ENCODE data around the gene MYO1D. TPM values are rescaled to one million over a fixed set of nuclear protein-coding genes. Genes with fewer than 3 reads are reported as not detected.

MYO1D gene
- total and polyA plus RNA-seq, 11 donors, result 3.3 to 15.5 (median 8.9) TPM

DNA sequence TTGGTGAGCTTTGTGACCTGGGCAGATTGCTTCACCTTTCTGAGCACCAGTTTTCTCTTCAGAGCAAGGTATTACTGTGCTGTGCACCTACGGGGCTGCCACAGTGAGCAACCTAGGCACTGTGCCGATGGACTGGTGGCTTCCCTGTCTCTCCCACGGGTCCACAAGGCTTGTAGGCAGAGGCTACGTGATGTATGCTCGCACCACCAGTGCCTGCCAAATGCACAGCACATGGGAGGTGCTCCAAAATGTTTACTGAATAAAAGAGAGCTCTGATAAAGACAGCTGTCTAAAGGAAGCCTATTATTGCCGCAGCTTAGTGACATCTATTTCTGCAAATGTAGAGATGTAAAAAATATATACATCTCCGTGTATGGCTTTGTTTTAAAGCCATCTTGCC, 251.0 kb downstream of the MYO1D start:
- Histone ChIP-seq H3K4me1 (peaks cover 0 to 5% (median 0%) of the 10 kb centered on the region in 12 donors), H3K4me3 (no peak overlapping the region), H3K9me3 (no peaks in the 10 kb centered on the region), H3K36me3 (no peaks in the 10 kb centered on the region), H3K27me3 (no peaks in the 10 kb centered on the region), H3K27ac (no peak overlapping the region)
- no peak for ATAC-seq
- TF ChIP-seq, protein P1, sequence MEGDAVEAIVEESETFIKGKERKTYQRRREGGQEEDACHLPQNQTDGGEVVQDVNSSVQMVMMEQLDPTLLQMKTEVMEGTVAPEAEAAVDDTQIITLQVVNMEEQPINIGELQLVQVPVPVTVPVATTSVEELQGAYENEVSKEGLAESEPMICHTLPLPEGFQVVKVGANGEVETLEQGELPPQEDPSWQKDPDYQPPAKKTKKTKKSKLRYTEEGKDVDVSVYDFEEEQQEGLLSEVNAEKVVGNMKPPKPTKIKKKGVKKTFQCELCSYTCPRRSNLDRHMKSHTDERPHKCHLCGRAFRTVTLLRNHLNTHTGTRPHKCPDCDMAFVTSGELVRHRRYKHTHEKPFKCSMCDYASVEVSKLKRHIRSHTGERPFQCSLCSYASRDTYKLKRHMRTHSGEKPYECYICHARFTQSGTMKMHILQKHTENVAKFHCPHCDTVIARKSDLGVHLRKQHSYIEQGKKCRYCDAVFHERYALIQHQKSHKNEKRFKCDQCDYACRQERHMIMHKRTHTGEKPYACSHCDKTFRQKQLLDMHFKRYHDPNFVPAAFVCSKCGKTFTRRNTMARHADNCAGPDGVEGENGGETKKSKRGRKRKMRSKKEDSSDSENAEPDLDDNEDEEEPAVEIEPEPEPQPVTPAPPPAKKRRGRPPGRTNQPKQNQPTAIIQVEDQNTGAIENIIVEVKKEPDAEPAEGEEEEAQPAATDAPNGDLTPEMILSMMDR (IDR thresholded peaks at IDR 0.05), result no peak
- TF ChIP-seq POLR2A (IDR thresholded peaks at IDR 0.05), result no peak
- no peak for DNase-seq
- intact Hi-C loops (cut with DNase I), result loop anchor here in 1 of 10 donors (10.0 kb wide), 1 partner anchor 59 kb away; no protein-coding TSS in a partner anchor
- whole genome bisulfite sequencing, 4 donors, result 73 to 85% (median 78%) methylated on average over 7 of the region's 7 CpGs

DNA sequence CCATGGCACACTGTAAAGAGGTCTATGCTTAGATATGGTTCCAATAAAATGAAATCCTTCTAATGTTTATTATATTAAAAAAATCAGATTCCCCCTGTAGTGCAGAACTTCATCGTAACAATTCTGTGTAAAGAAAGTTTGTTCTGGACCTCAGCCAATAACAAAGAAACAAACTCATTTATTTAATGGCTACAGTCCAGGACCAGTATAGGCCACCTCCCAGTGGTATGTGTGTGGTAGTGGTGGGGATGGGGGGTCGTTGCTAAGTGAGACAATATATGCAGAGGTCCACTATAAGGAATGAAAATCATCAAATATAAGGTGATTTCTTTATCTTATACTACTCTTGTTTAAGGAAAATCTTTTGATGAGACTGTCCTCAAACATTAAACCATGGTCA, 253.7 kb downstream of the MYO1D start:
- H3K9me3 ChIP-seq, result no peaks in the 10 kb centered on the region

DNA sequence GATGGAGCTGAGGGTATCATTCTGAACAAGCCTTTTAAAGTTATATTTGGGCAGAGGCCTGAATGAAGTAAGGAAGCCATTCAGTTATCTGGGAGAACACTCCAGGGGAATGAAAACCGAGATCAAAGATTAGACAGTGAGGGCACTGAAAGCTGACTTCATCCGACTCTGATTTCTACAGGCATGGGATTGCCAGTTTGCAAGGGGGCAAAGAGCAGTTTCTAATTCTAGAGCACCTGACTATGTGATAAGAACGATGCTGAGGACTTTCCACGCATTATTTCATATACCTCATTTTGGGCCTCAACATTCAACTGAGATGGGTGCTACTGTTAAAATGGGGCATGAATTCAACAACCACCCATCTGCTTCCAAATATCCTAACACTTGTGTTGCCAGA, 254.4 kb downstream of the MYO1D start:
- WGBS, 4 donors, result 75 to 89% (median 85%) methylated on average over 4 of the region's 4 CpGs
- Histone ChIP-seq H3K4me3 (no peak overlapping the region), H3K27me3 (no peaks in the 10 kb centered on the region), H3K9me3 (no peaks in the 10 kb centered on the region), H3K36me3 (no peaks in the 10 kb centered on the region), H3K4me1 (no peaks in the 10 kb centered on the region), H3K27ac (no peak overlapping the region)
- no peak for ATAC-seq
- TF ChIP-seq, protein P1 (IDR thresholded peaks at IDR 0.05), result no peak
- intact Hi-C loops (cut with DNase I), result loop anchor here in 1 of 10 donors (10.0 kb wide), 1 partner anchor 62 kb away; no protein-coding TSS in a partner anchor
- no peak for DNase-seq

More for the DNA sequence above, 253.7 kb downstream of the MYO1D start:
- Histone ChIP-seq H3K4me3 (no peak overlapping the region), H3K27ac (no peak overlapping the region), H3K27me3 (no peaks in the 10 kb centered on the region), H3K4me1 (no peaks in the 10 kb centered on the region), H3K36me3 (no peaks in the 10 kb centered on the region)
- intact Hi-C loops (cut with DNase I), result loop anchor here in 1 of 10 donors (10.0 kb wide), 1 partner anchor 62 kb away; no protein-coding TSS in a partner anchor
- DNase-seq, result no peak
- WGBS, 4 donors, result 54 to 73% (median 66%) methylated on average over 2 of the region's 2 CpGs
- TF ChIP-seq POLR2A (IDR thresholded peaks at IDR 0.05), result no peak
- TF ChIP-seq, protein P1 (IDR thresholded peaks at IDR 0.05), result no peak
- no peak for ATAC-seq

DNA sequence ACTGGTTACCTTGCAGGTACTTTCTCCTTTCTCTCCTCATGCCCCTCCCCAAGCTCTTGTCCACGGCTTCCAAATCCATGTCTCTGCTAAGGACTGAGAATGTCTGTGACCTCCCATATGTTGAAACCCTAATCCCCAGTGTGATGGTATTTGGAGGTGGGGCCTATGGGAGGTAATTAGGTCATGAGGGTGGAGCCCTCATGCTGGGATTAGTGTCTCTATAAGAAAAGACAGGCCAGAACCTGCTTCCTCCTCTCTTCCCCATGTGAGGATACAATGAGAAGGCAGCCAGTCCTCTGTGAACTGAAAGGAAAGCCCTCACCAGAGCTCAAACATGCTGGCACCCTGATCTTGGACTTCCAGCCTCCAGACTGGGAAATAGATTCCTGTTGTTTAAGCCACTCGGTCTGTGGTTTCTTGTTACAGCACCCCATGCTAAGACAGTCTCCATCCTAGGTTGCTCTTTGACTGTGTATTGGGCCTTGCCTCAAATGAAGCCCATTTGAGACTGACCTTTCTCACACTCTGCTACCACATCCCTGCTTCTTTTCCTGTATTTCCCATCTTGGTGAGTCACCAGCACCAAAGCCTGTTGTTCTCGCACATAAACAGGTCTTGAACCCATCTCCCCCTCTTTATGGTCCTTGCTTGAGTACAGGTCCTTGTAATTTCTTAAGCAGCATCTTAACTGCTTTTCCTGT, 255.2 kb downstream of the MYO1D start:
- no peaks in the 10 kb centered on the region for H3K4me1 ChIP-seq
- TF ChIP-seq, protein P1 (IDR thresholded peaks at IDR 0.05), result no peak
- no peak for TF ChIP-seq POLR2A (IDR thresholded peaks at IDR 0.05)
- no peaks in the 10 kb centered on the region for H3K9me3 ChIP-seq
- 80 to 89% (median 83%) methylated on average over 3 of the region's 3 CpGs for WGBS, 4 donors
- H3K27ac ChIP-seq, result no peak overlapping the region
- no peaks in the 10 kb centered on the region for H3K36me3 ChIP-seq
- ATAC-seq (no peak), DNase-seq (no peak)
- no peak overlapping the region for H3K4me3 ChIP-seq
- no peaks in the 10 kb centered on the region for H3K27me3 ChIP-seq
- intact Hi-C loops (cut with DNase I), result loop anchor here in 1 of 10 donors (10.0 kb wide), 1 partner anchor 63 kb away; no protein-coding TSS in a partner anchor
